Hepatocyte (in vitro differentiated cells): Measurements from ENCODE around the gene ELF5. TPM values are rescaled to one million over a fixed set of nuclear protein-coding genes. Genes with fewer than 3 reads are reported as not detected.

ENCODE experiments used
- DNase-seq: peaks from one replicate; pipeline ENCODE4 v3.0.0-alpha.2; 2016; ENCODE audit warnings: low spot score
- H2AFZ ChIP-seq: fragments of 200-600 bp; sonication (generic); 2 replicates; pipeline ENCODE4 v1.6.0; 2016; ENCODE audit warnings: antibody characterized with exemption, mild to moderate bottlenecking
- H3K27ac ChIP-seq: fragments of 200-600 bp; sonication (generic); 2 replicates; pipeline ENCODE4 v1.5.1; 2016; ENCODE audit warnings: mild to moderate bottlenecking
- H3K27me3 ChIP-seq: fragments of 200-600 bp; sonication (generic); 2 replicates; pipeline ENCODE4 v1.6.1; 2016
- H3K36me3 ChIP-seq: fragments of 200-600 bp; sonication (generic); replicated peaks from 2 replicates; pipeline ENCODE4 v1.5.1; 2016; ENCODE audit warnings: low read depth; ENCODE audit not compliant: insufficient read depth
- H3K4me1 ChIP-seq: fragments of 200-600 bp; sonication (generic); 2 replicates; pipeline ENCODE4 v1.5.1; 2016; ENCODE audit warnings: mild to moderate bottlenecking, moderate library complexity; ENCODE audit not compliant: insufficient read depth
- H3K4me2 ChIP-seq: fragments of 200-600 bp; sonication (generic); 2 replicates; pipeline ENCODE4 v1.6.0; 2016
- H3K4me3 ChIP-seq: fragments of 200-600 bp; sonication (generic); 2 replicates; pipeline ENCODE4 v1.5.1; 2016; ENCODE audit warnings: mild to moderate bottlenecking
- H3K79me2 ChIP-seq: fragments of 200-600 bp; sonication (generic); 2 replicates; pipeline ENCODE4 v1.6.0; 2017; ENCODE audit warnings: mild to moderate bottlenecking
- H3K9me2 ChIP-seq: fragments of 200-600 bp; sonication (generic); replicated peaks from 2 replicates; pipeline ENCODE4 v1.6.0; 2017; ENCODE audit warnings: mild to moderate bottlenecking; ENCODE audit not compliant: insufficient read depth
- H3K9me3 ChIP-seq: fragments of 200-600 bp; sonication (generic); 2 replicates; pipeline ENCODE4 v1.5.1; 2016; ENCODE audit warnings: low read depth, mild to moderate bottlenecking
- H4K20me1 ChIP-seq: fragments of 200-600 bp; sonication (generic); 2 replicates; pipeline ENCODE4 v1.6.0; 2016; ENCODE audit warnings: mild to moderate bottlenecking; ENCODE audit not compliant: insufficient read depth, poor library complexity, severe bottlenecking
- EZH2 ChIP-seq: fragments of 200-600 bp; sonication (generic); IDR thresholded peaks from 2 replicates; pipeline ENCODE4 v1.6.1; 2016; ENCODE audit warnings: antibody characterized with exemption, mild to moderate bottlenecking, borderline replicate concordance
- EZH2phosphoT487 ChIP-seq: fragments of 200-600 bp; sonication (generic); IDR thresholded peaks from one replicate; pipeline ENCODE4 v1.6.1; 2018; ENCODE audit warnings: antibody characterized with exemption, mild to moderate bottlenecking, low read depth, moderate library complexity; ENCODE audit not compliant: unreplicated experiment, severe bottlenecking
- WGBS: methylation state at CpG from one replicate; pipeline ENCODE4 v1.1.6; 2016; ENCODE audit warnings: low lambda C conversion rate; ENCODE audit errors: missing lambda C conversion rate; 5-methylcytosine and 5-hydroxymethylcytosine counted together
- polyA plus RNA-seq: library from polyadenylated mRNA; unstranded; fragments of >200 nt; fragmentation: Nextera tagmentation; extraction: Ambion mirVana; gene quantifications from 2 replicates; pipeline ENCODE4 v1.2.1, GENCODE V29; 2016
- total RNA-seq: library from RNA; depleted of rRNA; stranded (reverse); fragments of >200 nt; gene quantifications from 2 replicates; pipeline ENCODE4 v1.2.3, GENCODE V29; 2014
- TF ChIP-seq, protein P1 (sequence below): fragments of 200-600 bp; sonication (generic); IDR thresholded peaks from 2 replicates; pipeline ENCODE4 v1.5.1; 2016; ENCODE audit warnings: antibody characterized with exemption, mild to moderate bottlenecking; ENCODE audit not compliant: poor library complexity

The ELF5 gene
- total and polyA plus RNA-seq, 2 experiments from 2014 or later: 0.50 to 0.53 TPM

DNA sequence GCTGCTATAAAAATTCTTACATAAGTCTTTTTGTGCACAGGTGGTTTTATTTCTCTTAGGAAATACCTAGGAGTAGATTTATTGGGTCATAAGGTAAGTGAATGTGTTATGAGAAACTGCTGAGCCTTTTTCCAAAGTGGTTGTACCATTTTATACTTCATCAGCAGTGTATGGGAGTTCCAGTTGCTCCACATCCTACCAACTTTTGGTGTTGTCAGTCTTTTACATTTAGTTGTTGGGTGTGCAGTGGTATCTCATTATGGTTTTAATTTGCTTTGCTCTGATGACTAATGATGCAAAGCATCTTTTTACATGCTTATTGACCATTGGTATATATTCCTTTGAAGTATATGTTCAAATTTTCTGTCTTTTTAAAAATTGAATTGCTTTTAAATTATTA, 71.8 kb downstream of the ELF5 start:
- Histone ChIP-seq H4K20me1 (no peaks in the 10 kb centered on the region), H3K79me2 (no peaks in the 10 kb centered on the region), H3K4me1 (peaks cover 3% of the 10 kb centered on the region), H3K36me3 (no peaks in the 10 kb centered on the region), H2AFZ (no peak overlapping the region), H3K9me3 (no peaks in the 10 kb centered on the region), H3K9me2 (no peaks in the 10 kb centered on the region), H3K4me2 (no peak overlapping the region), H3K4me3 (no peak overlapping the region), H3K27ac (no peak overlapping the region), H3K27me3 (no peaks in the 10 kb centered on the region)
- DNase-seq: no peak
- no peak for TF ChIP-seq EZH2
- TF ChIP-seq, protein P1, sequence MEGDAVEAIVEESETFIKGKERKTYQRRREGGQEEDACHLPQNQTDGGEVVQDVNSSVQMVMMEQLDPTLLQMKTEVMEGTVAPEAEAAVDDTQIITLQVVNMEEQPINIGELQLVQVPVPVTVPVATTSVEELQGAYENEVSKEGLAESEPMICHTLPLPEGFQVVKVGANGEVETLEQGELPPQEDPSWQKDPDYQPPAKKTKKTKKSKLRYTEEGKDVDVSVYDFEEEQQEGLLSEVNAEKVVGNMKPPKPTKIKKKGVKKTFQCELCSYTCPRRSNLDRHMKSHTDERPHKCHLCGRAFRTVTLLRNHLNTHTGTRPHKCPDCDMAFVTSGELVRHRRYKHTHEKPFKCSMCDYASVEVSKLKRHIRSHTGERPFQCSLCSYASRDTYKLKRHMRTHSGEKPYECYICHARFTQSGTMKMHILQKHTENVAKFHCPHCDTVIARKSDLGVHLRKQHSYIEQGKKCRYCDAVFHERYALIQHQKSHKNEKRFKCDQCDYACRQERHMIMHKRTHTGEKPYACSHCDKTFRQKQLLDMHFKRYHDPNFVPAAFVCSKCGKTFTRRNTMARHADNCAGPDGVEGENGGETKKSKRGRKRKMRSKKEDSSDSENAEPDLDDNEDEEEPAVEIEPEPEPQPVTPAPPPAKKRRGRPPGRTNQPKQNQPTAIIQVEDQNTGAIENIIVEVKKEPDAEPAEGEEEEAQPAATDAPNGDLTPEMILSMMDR: no peak
- TF ChIP-seq EZH2phosphoT487: no peak

DNA sequence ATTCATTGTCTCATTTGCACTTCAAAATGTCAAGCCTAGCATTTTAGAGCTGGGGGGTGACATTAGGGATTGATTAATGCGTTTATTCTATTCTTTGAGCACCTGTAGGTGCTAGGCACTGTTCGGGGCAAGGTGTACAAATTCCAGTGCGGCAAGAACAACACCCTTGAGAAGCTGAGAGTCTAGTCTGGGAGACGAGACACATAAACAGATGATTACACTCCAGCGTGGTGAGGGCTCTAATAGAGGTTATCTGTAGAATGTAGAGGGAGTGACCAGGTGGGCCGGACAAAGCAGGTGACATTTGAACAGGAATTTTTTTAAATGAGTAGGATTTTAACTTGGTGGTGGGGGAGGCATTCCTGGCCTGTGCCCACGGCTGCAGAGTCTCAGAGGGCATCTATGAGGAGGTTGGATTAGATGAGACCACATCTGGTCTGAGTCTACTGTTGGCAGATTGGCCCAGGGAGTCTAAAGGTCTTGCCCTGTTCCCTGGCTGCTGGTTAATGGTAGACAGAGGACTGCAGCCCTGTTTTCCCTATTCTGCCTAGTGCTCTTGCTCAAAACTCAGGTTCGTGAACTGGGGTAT, 73.9 kb downstream of the ELF5 start:
- Histone ChIP-seq H3K36me3 (no peaks in the 10 kb centered on the region), H3K4me1 (peaks cover 3% of the 10 kb centered on the region), H3K4me3 (no peak overlapping the region), H3K9me2 (no peaks in the 10 kb centered on the region), H3K27me3 (no peaks in the 10 kb centered on the region), H4K20me1 (no peaks in the 10 kb centered on the region), H3K4me2 (no peak overlapping the region), H3K79me2 (no peaks in the 10 kb centered on the region), H3K9me3 (no peaks in the 10 kb centered on the region), H2AFZ (no peak overlapping the region), H3K27ac (no peak overlapping the region)
- 76% methylated on average over 8 of the region's 8 CpGs for WGBS
- no peak for DNase-seq
- TF ChIP-seq, protein P1: no peak
- TF ChIP-seq EZH2: no peak

DNA sequence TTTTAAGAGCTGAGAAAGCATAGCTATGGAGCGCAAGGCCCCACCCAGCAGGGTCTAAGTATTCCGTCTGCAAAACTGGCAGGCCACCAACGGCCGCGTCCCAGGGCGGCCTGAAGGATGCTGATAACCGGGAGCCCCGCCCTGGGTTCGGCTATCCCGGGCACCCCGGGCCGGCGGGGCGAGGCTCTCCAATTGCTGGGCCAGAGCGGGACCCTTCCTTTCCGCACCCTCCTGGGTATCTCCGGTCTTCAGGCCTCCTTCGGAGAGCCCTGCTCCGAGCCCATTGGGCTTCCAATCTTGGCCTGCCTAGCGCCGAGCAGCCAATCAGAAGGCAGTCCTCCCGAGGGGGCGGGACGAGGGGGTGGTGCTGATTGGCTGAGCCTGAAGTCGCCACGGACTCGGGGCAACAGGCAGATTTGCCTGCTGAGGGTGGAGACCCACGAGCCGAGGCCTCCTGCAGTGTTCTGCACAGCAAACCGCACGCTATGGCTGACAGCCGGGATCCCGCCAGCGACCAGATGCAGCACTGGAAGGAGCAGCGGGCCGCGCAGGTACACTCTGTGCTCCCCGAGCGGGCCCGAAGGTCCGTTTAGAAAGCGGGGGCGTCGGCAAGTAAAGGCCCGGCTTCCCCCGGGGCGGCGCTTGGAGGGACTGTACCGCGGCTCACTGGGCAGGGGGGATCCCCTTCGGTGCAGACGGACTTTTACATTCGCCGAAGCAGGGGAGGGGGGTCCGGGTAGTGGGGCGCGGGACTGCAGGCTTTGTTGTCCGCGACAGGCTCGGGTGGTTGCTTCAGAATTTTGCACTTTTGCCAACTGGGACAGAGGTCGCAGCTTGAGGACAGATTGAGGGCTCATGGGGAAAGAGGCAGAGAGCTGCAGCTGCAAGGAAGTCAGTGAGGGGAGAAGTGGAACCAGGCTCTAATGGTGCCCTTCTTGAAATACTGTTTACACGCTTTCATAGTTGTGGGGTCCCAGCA, 74.8 kb downstream of the ELF5 start, which contains the start of gene CAT:
Gene CAT, plus strand, starts transcription at position 406 of the 979 bp plus-strand sequence. Its CDS starts 80 bp downstream, at position 486.
- Histone ChIP-seq H3K27ac (no peak within 1 kb of the TSS), H3K27me3 (no peaks in the 10 kb centered on the region), H3K4me1 (peaks cover 3% of the 10 kb centered on the region), H3K79me2 (no peaks in the 10 kb centered on the region), H3K4me2 (no peak within 1 kb of the TSS), H3K9me3 (no peaks in the 10 kb centered on the region), H4K20me1 (no peaks in the 10 kb centered on the region), H2AFZ (no peak within 1 kb of the TSS), H3K36me3 (no peaks in the 10 kb centered on the region), H3K4me3 (no peak within 1 kb of the TSS), H3K9me2 (no peaks in the 10 kb centered on the region)
- WGBS: 96% methylated on average over 49 of the region's 62 CpGs
- TF ChIP-seq, protein P1: no peak
- TF ChIP-seq EZH2: no peak
- TF ChIP-seq EZH2phosphoT487: no peak
- DNase-seq: no peak
